GM23338 (cell line): ENCODE results near the gene ARAP1.

Source experiments
- CREB1 ChIP-seq: fragments of 250-450 bp; sonication (Bioruptor Pico); IDR thresholded peaks from 2 replicates; pipeline ENCODE4 v1.5.0; 2020; ENCODE audit warnings: low read depth, mild to moderate bottlenecking, moderate library complexity
- CTCF ChIP-seq, 2 experiments: fragments of 200-600 bp in 1 of 2; sonication (generic) in 1 of 2; conservative IDR thresholded peaks; 2 replicates each; pipeline versions ENCODE4 v1.5.1 to v1.6.1; 2016 to 2017; ENCODE audit warnings: antibody characterized with exemption in 2 of 2, low read depth in 2 of 2, mild to moderate bottlenecking in 2 of 2, moderate library complexity in 1 of 2
- EZH2 ChIP-seq: fragments of 200-600 bp; sonication (generic); IDR thresholded peaks from one replicate; pipeline ENCODE4 v1.8.0; 2017; ENCODE audit warnings: antibody characterized with exemption, mild to moderate bottlenecking, low read depth; ENCODE audit not compliant: unreplicated experiment
- EZH2phosphoT487 ChIP-seq: fragments of 200-600 bp; sonication (generic); IDR thresholded peaks from one replicate; pipeline ENCODE4 v1.8.1; 2018; ENCODE audit warnings: antibody characterized with exemption; ENCODE audit not compliant: unreplicated experiment
- JUNB ChIP-seq: IDR thresholded peaks from one replicate; pipeline ENCODE4 v1.6.1; 2016; ENCODE audit warnings: antibody characterized with exemption; ENCODE audit not compliant: unreplicated experiment
- NANOG ChIP-seq: IDR thresholded peaks from 2 replicates; pipeline ENCODE4 v1.6.1; 2016; ENCODE audit warnings: antibody characterized with exemption, borderline replicate concordance
- POLR2AphosphoS5 ChIP-seq: IDR thresholded peaks from 2 replicates; pipeline ENCODE4 v1.6.1; 2016; ENCODE audit warnings: antibody characterized with exemption, low read depth
- REST ChIP-seq: IDR thresholded peaks from one replicate; pipeline ENCODE4 v1.6.1; 2018; ENCODE audit warnings: antibody characterized with exemption; ENCODE audit not compliant: unreplicated experiment
- STAT1 ChIP-seq: IDR thresholded peaks from one replicate; pipeline ENCODE4 v1.6.1; 2016; ENCODE audit warnings: antibody characterized with exemption; ENCODE audit not compliant: unreplicated experiment
- ZNF114 ChIP-seq: fragments of 250-450 bp; sonication (Bioruptor Pico); IDR thresholded peaks from 2 replicates; pipeline ENCODE4 v1.5.0; 2020; ENCODE audit warnings: mild to moderate bottlenecking, moderate library complexity
- ZNF331 ChIP-seq: fragments of 250-450 bp; sonication (Bioruptor Pico); IDR thresholded peaks from 2 replicates; pipeline ENCODE4 v1.5.0; 2020; ENCODE audit warnings: low read depth, mild to moderate bottlenecking, moderate library complexity

- no peak for TF ChIP-seq CTCF (conservative IDR thresholded peaks at IDR 0.05; ENCODE audit: low read depth in 2 of 2)
- no peak for TF ChIP-seq JUNB
- no peak for TF ChIP-seq POLR2AphosphoS5
- TF ChIP-seq CREB1 = no peak
- no peak for TF ChIP-seq EZH2
- TF ChIP-seq EZH2phosphoT487 = no peak
- TF ChIP-seq ZNF331 (CRISPR knock-in tag) = no peak
- TF ChIP-seq NANOG = no peak
- no peak for TF ChIP-seq REST
- TF ChIP-seq STAT1 = no peak
- TF ChIP-seq ZNF114 (CRISPR knock-in tag) = no peak
Observed at GRCh38 chr11:72671152-72672099, 80.8 kb downstream of the ARAP1 start.
